HepG2 (cell line): ENCODE measurements around the gene PTGDS. TPM values are rescaled to one million over a fixed set of nuclear protein-coding genes. Genes with fewer than 3 reads are reported as not detected.

Experiments
- ARID4A ChIP-seq: sonication (generic); formaldehyde crosslinking; IDR thresholded peaks from 2 replicates; pipeline ENCODE4 v1.5.0; 2020; ENCODE audit warnings: mild to moderate bottlenecking, missing genetic modification reagents, borderline replicate concordance
- FOXO1 ChIP-seq: sonication (generic); formaldehyde crosslinking; IDR thresholded peaks from 2 replicates; pipeline ENCODE4 v1.4.0; 2020; ENCODE audit warnings: missing genetic modification reagents
- HBP1 ChIP-seq: IDR thresholded peaks from 2 replicates; pipeline ENCODE4 v1.6.1; 2016; ENCODE audit warnings: low read depth, control low read depth
- NR2F2 ChIP-seq: IDR thresholded peaks from 2 replicates; pipeline ENCODE4 v1.6.1; 2012; ENCODE audit warnings: low read depth, inconsistent platforms, borderline replicate concordance
- PHF21A ChIP-seq: sonication (generic); formaldehyde crosslinking; IDR thresholded peaks from 2 replicates; pipeline ENCODE4 v1.5.0; 2020; ENCODE audit warnings: mild to moderate bottlenecking, missing genetic modification reagents
- ZGPAT ChIP-seq: IDR thresholded peaks from 2 replicates; pipeline ENCODE4 v1.6.1; 2016; ENCODE audit warnings: mild to moderate bottlenecking
- ZHX1 ChIP-seq: sonication (generic); formaldehyde crosslinking; IDR thresholded peaks from 2 replicates; pipeline ENCODE4 v1.8.1; 2022; ENCODE audit warnings: low read depth, mild to moderate bottlenecking, missing genetic modification reagents
- ZMYM2 ChIP-seq: sonication (generic); formaldehyde crosslinking; IDR thresholded peaks from 2 replicates; pipeline ENCODE4 v1.8.0; 2022; ENCODE audit warnings: mild to moderate bottlenecking, missing genetic modification reagents
- ZNF337 ChIP-seq: sonication (generic); formaldehyde crosslinking; IDR thresholded peaks from 2 replicates; pipeline ENCODE4 v1.5.1; 2020; ENCODE audit warnings: missing genetic modification reagents, low read depth, mild to moderate bottlenecking, borderline replicate concordance
- ZNF446 ChIP-seq: sonication (generic); formaldehyde crosslinking; IDR thresholded peaks from 2 replicates; pipeline ENCODE4 v1.5.0; 2020; ENCODE audit warnings: mild to moderate bottlenecking, missing genetic modification reagents
- ZNF558 ChIP-seq: sonication (generic); formaldehyde crosslinking; IDR thresholded peaks from 2 replicates; pipeline ENCODE4 v1.9.0; 2022; ENCODE audit warnings: mild to moderate bottlenecking, missing genetic modification reagents, borderline replicate concordance
- ZNF720 ChIP-seq: sonication (generic); formaldehyde crosslinking; IDR thresholded peaks from 2 replicates; pipeline ENCODE4 v1.4.0; 2020; ENCODE audit warnings: missing genetic modification reagents
- ZNF740 ChIP-seq: sonication (generic); formaldehyde crosslinking; IDR thresholded peaks from 2 replicates; pipeline ENCODE4 v1.4.0; 2020; ENCODE audit warnings: missing genetic modification reagents
- polyA plus RNA-seq, 8 experiments: library from polyadenylated mRNA; depleted of rRNA in 3 of 8; stranded (reverse) in 7 of 8; unstranded in 1 of 8; fragments of >200 nt; fragmentation: Illumina TruSeq in 4 of 8; extraction: Trizol in 4 of 8; gene quantifications; 2 replicates each; pipeline versions ENCODE4 v1.2.1 to v1.2.3, GENCODE V29; 2011 to 2016; ENCODE audit warnings: low read depth in 4 of 8, missing spikeins in 1 of 8, mixed read lengths in 1 of 8; ENCODE audit not compliant: insufficient read depth in 1 of 8
- total RNA-seq, 5 experiments: library from RNA; depleted of rRNA; stranded (reverse); fragments of >200 nt; fragmentation: Illumina TruSeq; extraction: Trizol; gene quantifications; 2 replicates each; pipeline ENCODE4 v1.2.3, GENCODE V29; 2016; ENCODE audit warnings: low read depth in 1 of 5
- TF ChIP-seq, protein P1 (sequence below): sonication (generic); formaldehyde crosslinking; IDR thresholded peaks from 2 replicates; pipeline ENCODE4 v1.4.0; 2020; ENCODE audit warnings: mild to moderate bottlenecking, missing genetic modification reagents
- TF ChIP-seq, protein P2 (sequence below): IDR thresholded peaks from 2 replicates; pipeline ENCODE4 v1.6.1; 2016; ENCODE audit warnings: control low read depth

Gene PTGDS
- total and polyA plus RNA-seq, 2 of the 13 experiments (the other 11 are each of a cell fraction or from before 2014, with no cell fraction given), result 0.33 to 0.50 TPM

DNA sequence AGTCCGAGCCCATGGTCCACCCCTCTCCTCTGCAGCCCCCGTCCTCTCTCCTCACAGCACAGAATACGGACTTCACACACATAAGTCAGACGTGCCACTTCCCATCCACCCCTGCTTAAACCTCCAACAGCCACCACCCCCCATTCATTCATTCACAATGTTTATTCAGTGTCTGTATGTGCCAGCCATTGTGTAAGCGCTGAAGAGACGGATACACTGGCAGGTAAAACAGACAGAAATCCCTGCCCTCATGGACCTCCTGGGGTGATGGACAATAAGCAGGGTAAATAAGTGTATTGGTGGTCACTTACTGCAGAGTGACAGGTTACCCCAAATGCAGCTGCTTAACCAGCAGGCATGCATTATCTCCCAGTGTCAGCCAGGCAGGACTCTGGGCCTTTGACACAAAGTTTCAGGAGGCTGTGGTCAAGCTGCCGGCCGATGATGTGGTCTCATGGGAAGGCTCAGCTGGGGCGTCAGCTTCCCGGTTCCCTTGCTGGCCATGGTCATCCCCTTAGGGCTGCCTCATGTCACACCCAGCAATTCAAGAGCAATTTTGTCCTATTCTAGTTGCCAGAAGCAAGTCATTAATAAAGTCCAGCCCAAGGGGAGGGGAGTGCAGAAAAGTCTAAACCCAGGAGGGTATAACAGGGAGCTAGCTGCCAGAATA lies 13.1 kb downstream of the PTGDS start (continued):
- TF ChIP-seq ARID4A (CRISPR knock-in tag), result peak; percentile 38
- TF ChIP-seq ZNF337 (CRISPR knock-in tag), result no peak
- TF ChIP-seq ZMYM2 (CRISPR knock-in tag), result no peak
- no peak for TF ChIP-seq ZNF446 (CRISPR knock-in tag)
- TF ChIP-seq NR2F2, result no peak
- TF ChIP-seq ZNF720, result no peak
- TF ChIP-seq ZNF740, result no peak
- no peak for TF ChIP-seq FOXO1 (CRISPR knock-in tag)
- no peak for TF ChIP-seq PHF21A (CRISPR knock-in tag)
- TF ChIP-seq, protein P1, sequence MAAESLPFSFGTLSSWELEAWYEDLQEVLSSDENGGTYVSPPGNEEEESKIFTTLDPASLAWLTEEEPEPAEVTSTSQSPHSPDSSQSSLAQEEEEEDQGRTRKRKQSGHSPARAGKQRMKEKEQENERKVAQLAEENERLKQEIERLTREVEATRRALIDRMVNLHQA (CRISPR knock-in tag), result no peak
- TF ChIP-seq ZHX1, result no peak
- TF ChIP-seq ZNF558 (CRISPR knock-in tag), result no peak
- TF ChIP-seq HBP1 (CRISPR knock-in tag), result 0 out of 2 replicates have a peak, but pooled peaks have one; percentile 33
- 0 out of 2 replicates have a peak, but pooled peaks have one; percentile 16 for TF ChIP-seq ZGPAT (CRISPR knock-in tag)
- TF ChIP-seq, protein P2, sequence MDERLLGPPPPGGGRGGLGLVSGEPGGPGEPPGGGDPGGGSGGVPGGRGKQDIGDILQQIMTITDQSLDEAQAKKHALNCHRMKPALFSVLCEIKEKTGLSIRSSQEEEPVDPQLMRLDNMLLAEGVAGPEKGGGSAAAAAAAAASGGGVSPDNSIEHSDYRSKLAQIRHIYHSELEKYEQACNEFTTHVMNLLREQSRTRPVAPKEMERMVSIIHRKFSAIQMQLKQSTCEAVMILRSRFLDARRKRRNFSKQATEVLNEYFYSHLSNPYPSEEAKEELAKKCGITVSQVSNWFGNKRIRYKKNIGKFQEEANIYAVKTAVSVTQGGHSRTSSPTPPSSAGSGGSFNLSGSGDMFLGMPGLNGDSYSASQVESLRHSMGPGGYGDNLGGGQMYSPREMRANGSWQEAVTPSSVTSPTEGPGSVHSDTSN (CRISPR knock-in tag), result no peak
